Prostate gland (tissue), 2 donors: ENCODE measurements around the gene ZNF546.
"Not testable (repeated sequence)": the region's sequence is repeated elsewhere in the genome, so short reads cannot be mapped to it uniquely, and the experiment has no call there.

Experiments used
- CTCF ChIP-seq, 4 experiments: fragments of 200-600 bp in 2 of 4; fragments of 450-650 bp in 2 of 4; sonication (generic) in 2 of 4; IDR thresholded peaks; 1 replicate in 3 of 4; 2 replicates in 1 of 4; pipeline ENCODE4 v1.5.1; 2016 to 2019; ENCODE audit warnings: antibody characterized with exemption in 4 of 4, mild to moderate bottlenecking in 2 of 4, moderate library complexity in 2 of 4
- POLR2A ChIP-seq: fragments of 450-650 bp; IDR thresholded peaks from one replicate; pipeline ENCODE4 v1.6.1; 2016; ENCODE audit warnings: antibody characterized with exemption, mild to moderate bottlenecking
- POLR2AphosphoS5 ChIP-seq: sonication (generic); formaldehyde crosslinking; IDR thresholded peaks from one replicate; pipeline ENCODE4 v1.6.1; 2017; ENCODE audit warnings: antibody characterized with exemption

GRCh38 chr19:39958942-39959341 is 37.9 kb upstream of the ZNF546 start:
- TF ChIP-seq CTCF (IDR thresholded peaks at IDR 0.05); POLR2AphosphoS5; POLR2A: not testable (repeated sequence)
